Adipose tissue (tissue), 3 donors: ENCODE results near the gene ARPP21. TPM values are rescaled to one million over a fixed set of nuclear protein-coding genes. Genes with fewer than 3 reads are reported as not detected.
"Not testable (repeated sequence)": the region's sequence is repeated elsewhere in the genome, so short reads cannot be mapped to it uniquely, and the experiment has no call there.

Experiments
- H3K27ac ChIP-seq: one replicate; pipeline ENCODE4 v1.5.1; 2013; ENCODE audit warnings: low read depth, low read length
- WGBS, 3 donors: extraction: QIAGEN DNeasy Blood & Tissue Kit; methylation state at CpG; one replicate each; pipeline ENCODE4 v1.1.7; 2013; 5-methylcytosine and 5-hydroxymethylcytosine counted together
- polyA plus RNA-seq, 3 donors: library from polyadenylated mRNA; stranded (reverse); fragments of 200-250 nt; gene quantifications; one replicate each; pipeline ENCODE4 v1.2.3, GENCODE V29; 2013
- donor health status: healthy with polysubstance abuse.
- donor health status: Bipolar disorder and iron deficiency.
- donor health status: healthy.

ARPP21 gene
- polyA plus RNA-seq, 3 donors = 0.13 to 3.5 (median 0.16) TPM

GRCh38 chr3:35790764-35791163 lies 151.4 kb downstream of the ARPP21 start:
- H3K27ac ChIP-seq = no peak overlapping the region
- 79 to 95% (median 84%) methylated on average over 1 of the region's 1 CpG for WGBS, 3 donors

GRCh38 chr3:35793667-35794066 lies 154.3 kb downstream of the ARPP21 start:
- WGBS, 3 donors = 76 to 100% (median 96%) methylated on average over 1 of the region's 1 CpG

GRCh38 chr3:35800960-35801459 lies 161.7 kb downstream of the ARPP21 start:
- 59 to 89% (median 77%) methylated on average over 1 of the region's 1 CpG for WGBS, 3 donors
- no peak overlapping the region for H3K27ac ChIP-seq

More at GRCh38 chr3:35793667-35794066, 154.3 kb downstream of the ARPP21 start:
- H3K27ac ChIP-seq = no peak overlapping the region

GRCh38 chr3:35814531-35814930 lies 175.2 kb downstream of the ARPP21 start:
- no peak overlapping the region for H3K27ac ChIP-seq
- 48 to 69% (median 65%) methylated on average over 4 of the region's 4 CpGs for WGBS, 3 donors

- H3K27ac ChIP-seq = not testable (repeated sequence)
These were observed 176.5 kb downstream of the ARPP21 start for GRCh38 chr3:35815796-35816195.

GRCh38 chr3:35817216-35817615 lies 177.9 kb downstream of the ARPP21 start:
- WGBS, 3 donors = 65 to 77% (median 68%) methylated on average over 4 of the region's 4 CpGs
- no peak overlapping the region for H3K27ac ChIP-seq

- WGBS, 3 donors = 35 to 84% (median 82%) methylated on average over 5 of the region's 5 CpGs
These were observed 192.8 kb downstream of the ARPP21 start for GRCh38 chr3:35832140-35832571.

More at GRCh38 chr3:35832140-35832571, 192.8 kb downstream of the ARPP21 start:
- H3K27ac ChIP-seq = no peak overlapping the region
